Activated T-helper 17 cell treated with anti-CD3 and anti-CD28 coated beads, Interleukin-2, amount 50 U/mL, for 72 hours (primary cell): ENCODE measurements around the gene HSD17B2. TPM values are rescaled to one million over a fixed set of nuclear protein-coding genes. Genes with fewer than 3 reads are reported as not detected.

ENCODE experiments used
- ATAC-seq: fragments of 150-1000 bp; cut with Tn5 transposase; replicated peaks from 2 replicates; pipeline ENCODE4 v1.10.0; 2021; ENCODE audit warnings: mild to moderate bottlenecking, moderate library complexity
- H3K27ac Mint-ChIP-seq: one replicate; pipeline ENCODE4 v1.8.0; 2022; ENCODE audit warnings: mixed read lengths
- H3K27me3 Mint-ChIP-seq: one replicate; pipeline ENCODE4 v1.8.0; 2022; ENCODE audit warnings: mixed read lengths
- H3K36me3 Mint-ChIP-seq: one replicate; pipeline ENCODE4 v1.8.0; 2022; ENCODE audit warnings: low read depth, mild to moderate bottlenecking, mixed read lengths
- H3K4me1 Mint-ChIP-seq: one replicate; pipeline ENCODE4 v1.8.0; 2022; ENCODE audit warnings: mixed read lengths
- H3K4me3 Mint-ChIP-seq: one replicate; pipeline ENCODE4 v1.8.0; 2022; ENCODE audit warnings: mild to moderate bottlenecking, mixed read lengths
- H3K9me3 Mint-ChIP-seq: one replicate; pipeline ENCODE4 v1.8.0; 2022; ENCODE audit warnings: mixed read lengths
- total RNA-seq, 2 donors: library from RNA; stranded (reverse); gene quantifications; one replicate each; pipeline ENCODE4 v1.2.3, GENCODE V29; 2022

HSD17B2 gene, protein sequence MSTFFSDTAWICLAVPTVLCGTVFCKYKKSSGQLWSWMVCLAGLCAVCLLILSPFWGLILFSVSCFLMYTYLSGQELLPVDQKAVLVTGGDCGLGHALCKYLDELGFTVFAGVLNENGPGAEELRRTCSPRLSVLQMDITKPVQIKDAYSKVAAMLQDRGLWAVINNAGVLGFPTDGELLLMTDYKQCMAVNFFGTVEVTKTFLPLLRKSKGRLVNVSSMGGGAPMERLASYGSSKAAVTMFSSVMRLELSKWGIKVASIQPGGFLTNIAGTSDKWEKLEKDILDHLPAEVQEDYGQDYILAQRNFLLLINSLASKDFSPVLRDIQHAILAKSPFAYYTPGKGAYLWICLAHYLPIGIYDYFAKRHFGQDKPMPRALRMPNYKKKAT
- total RNA-seq: not detected

GRCh38 chr16:82034981-82035612, at the start of gene HSD17B2:
TSS of gene HSD17B2 (plus strand) at chr16:82035253. CDS start at chr16:82035425, 172 bp downstream.
- H3K27me3 Mint-ChIP-seq: peaks cover 28% of the 10 kb centered on the region
- ATAC-seq: no peak
- H3K27ac Mint-ChIP-seq: no peak within 1 kb of the TSS
- H3K4me1 Mint-ChIP-seq: no peaks in the 10 kb centered on the region
- H3K9me3 Mint-ChIP-seq: no peaks in the 10 kb centered on the region
- H3K36me3 Mint-ChIP-seq: no peaks in the 10 kb centered on the region
- H3K4me3 Mint-ChIP-seq: no peak within 1 kb of the TSS

DNA sequence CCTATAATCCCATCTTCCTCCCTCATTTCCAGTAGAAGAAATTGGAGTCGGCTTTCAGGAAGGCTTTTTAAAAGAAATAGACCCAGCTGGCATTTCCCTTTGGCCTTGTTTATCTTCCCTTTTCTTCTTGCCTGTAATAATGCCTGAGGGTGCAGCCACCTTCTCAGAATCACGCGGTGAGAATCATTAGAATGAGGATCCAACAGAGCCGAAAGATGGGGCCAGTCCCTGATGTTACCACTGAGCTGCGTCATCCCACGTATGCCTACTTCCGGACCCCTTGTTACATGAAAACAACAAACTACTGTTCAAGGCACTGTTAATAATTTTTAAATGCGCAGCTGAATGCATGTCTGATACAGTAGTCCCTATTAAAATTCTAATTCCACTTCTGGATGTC, 47.9 kb upstream of the HSD17B2 start:
- no peaks in the 10 kb centered on the region for H3K4me1 Mint-ChIP-seq
- H3K27me3 Mint-ChIP-seq: peaks cover 4% of the 10 kb centered on the region
- H3K9me3 Mint-ChIP-seq: no peaks in the 10 kb centered on the region
- H3K36me3 Mint-ChIP-seq: no peaks in the 10 kb centered on the region
- H3K4me3 Mint-ChIP-seq: no peak overlapping the region
- ATAC-seq: no peak
- H3K27ac Mint-ChIP-seq: no peak overlapping the region

DNA sequence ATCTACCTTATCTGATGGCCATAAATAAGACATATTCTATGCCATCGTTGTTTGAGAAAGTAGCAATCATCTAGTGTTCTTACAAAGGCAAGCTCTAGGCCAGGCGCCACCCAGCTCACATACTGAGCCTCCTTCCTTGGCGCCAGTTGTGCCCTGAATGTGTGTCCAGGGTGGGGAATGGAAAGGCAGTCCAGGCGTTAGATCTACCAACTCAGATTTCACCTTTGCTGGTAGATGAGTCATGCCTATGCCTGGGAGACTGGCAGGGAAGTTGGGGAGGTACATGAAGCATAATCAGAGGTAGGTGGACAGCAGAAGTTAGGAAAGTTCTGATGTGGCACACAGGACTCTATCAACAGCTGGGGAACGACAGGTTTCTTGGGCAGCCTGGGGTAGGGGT, 47.3 kb upstream of the HSD17B2 start:
- no peak overlapping the region for H3K4me3 Mint-ChIP-seq
- H3K36me3 Mint-ChIP-seq: no peaks in the 10 kb centered on the region
- H3K4me1 Mint-ChIP-seq: no peaks in the 10 kb centered on the region
- H3K27me3 Mint-ChIP-seq: peaks cover 4% of the 10 kb centered on the region
- no peak for ATAC-seq
- H3K27ac Mint-ChIP-seq: no peak overlapping the region
- no peaks in the 10 kb centered on the region for H3K9me3 Mint-ChIP-seq

DNA sequence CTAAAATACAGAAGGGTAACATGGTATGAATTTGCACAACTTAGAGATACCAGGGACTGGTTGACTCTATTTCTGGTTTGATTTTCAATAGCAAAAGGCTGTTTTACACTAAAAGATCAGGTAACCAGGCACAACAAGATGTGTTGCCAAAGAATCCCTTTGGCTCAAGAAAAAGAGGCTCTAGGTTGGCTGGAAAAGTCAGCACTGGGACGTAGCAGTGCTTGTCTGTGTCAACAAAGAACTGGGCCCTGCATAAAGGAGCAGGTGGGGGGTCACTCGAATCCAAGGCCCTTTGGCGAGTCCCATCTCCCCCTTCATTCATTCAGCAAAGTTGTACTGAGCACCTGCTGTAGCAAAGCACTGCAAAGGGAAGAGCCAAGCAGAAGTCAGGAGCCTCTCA, 42.2 kb upstream of the HSD17B2 start:
- no peak for ATAC-seq
- Mint-ChIP-seq H3K27me3 (no peaks in the 10 kb centered on the region), H3K4me1 (no peaks in the 10 kb centered on the region), H3K27ac (no peak overlapping the region), H3K9me3 (no peaks in the 10 kb centered on the region), H3K4me3 (no peak overlapping the region), H3K36me3 (no peaks in the 10 kb centered on the region)

- no peaks in the 10 kb centered on the region for H3K4me1 Mint-ChIP-seq
- no peak overlapping the region for H3K4me3 Mint-ChIP-seq
- peaks cover 10% of the 10 kb centered on the region for H3K36me3 Mint-ChIP-seq
- ATAC-seq: no peak
- H3K9me3 Mint-ChIP-seq: no peaks in the 10 kb centered on the region
- no peaks in the 10 kb centered on the region for H3K27me3 Mint-ChIP-seq
- H3K27ac Mint-ChIP-seq: no peak overlapping the region
Measured at GRCh38 chr16:81994485-81994884, 40.6 kb upstream of the HSD17B2 start.

DNA sequence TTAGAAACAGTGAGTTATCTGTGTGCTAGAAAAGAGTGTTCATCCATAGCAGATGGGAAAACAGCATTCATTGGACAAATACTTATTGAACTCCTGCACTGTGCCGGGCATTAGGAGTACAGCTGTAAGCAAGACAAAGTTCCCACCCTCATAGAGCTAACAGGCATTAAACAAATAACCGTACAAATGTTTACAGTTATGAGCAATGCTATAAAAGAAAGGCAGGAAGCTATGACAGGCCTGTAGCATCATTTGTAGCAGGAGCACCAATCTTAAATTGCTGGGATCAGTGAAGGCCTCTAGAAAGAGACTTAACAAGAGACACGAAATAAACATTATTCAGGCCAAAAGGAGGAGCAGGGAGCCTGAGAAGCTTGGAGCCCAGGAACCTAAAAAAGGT, 39.4 kb upstream of the HSD17B2 start:
- H3K9me3 Mint-ChIP-seq: no peaks in the 10 kb centered on the region

DNA sequence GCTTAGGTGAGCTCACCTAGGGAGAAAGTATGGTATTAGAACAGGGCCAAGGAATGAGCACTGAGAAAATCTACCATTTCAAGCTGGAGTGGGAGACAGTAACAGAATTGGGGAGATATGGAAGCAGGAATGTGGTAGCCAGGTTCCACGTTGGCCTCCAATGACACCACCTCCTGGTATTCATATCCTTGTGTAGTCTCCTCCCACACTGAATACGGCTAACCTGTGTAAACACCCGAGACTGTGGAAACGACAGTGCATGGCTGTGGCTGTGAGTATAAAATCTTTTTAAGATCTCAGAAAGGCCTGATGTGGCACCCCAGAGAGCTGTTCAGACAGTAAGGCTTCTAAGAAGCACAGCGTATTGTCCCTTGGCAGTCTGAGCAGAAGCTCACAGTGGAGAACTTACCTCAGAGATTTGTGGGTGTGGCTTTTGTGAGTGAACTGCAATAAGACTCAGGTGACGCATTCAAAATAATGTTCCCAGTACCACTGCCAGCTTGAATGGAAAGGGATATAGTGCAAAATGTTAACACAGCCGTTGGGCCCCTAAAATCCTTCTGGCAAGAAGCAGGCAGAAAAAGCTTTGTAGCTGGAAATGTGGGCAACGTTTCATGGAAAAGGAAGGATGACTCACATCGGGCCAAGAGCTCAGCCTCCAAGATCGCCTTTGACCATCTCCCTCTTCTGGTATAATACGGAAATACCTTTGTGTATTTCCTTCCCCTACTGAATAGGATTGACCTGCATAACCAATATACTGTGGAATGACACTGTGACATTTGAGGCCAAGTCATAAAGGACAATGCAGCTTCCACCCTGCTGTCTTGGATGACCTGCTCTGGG, 38.2 kb upstream of the HSD17B2 start:
- Mint-ChIP-seq H3K27me3 (no peaks in the 10 kb centered on the region), H3K4me3 (no peak overlapping the region), H3K4me1 (no peaks in the 10 kb centered on the region), H3K9me3 (no peaks in the 10 kb centered on the region), H3K27ac (no peak overlapping the region), H3K36me3 (peaks cover 21% of the 10 kb centered on the region)
- ATAC-seq: no peak

More for the DNA sequence above, 39.4 kb upstream of the HSD17B2 start:
- no peaks in the 10 kb centered on the region for H3K27me3 Mint-ChIP-seq
- ATAC-seq: no peak
- no peak overlapping the region for H3K4me3 Mint-ChIP-seq
- peak overlapping the region; percentile 11 for H3K27ac Mint-ChIP-seq
- H3K4me1 Mint-ChIP-seq: no peaks in the 10 kb centered on the region
- H3K36me3 Mint-ChIP-seq: peaks cover 15% of the 10 kb centered on the region

DNA sequence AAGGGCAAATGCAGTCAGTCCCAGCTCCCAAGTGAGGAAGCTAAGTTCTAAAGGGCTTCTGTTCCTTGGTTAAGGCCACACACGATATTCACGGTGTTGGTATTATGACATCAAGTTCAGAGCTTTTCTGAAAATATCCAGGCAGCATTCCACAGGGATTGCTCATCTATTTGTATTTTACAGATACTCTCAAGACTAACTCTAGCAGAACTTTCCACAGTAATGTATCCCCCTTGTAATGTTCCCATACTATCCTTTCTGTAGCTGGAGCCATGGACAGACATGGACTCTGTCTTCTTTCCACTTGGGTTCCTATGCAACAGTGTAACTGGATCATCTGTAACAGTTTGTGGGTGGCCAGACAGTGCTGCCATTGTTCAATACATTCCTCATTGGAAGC, 37.3 kb upstream of the HSD17B2 start:
- Mint-ChIP-seq H3K4me1 (no peaks in the 10 kb centered on the region), H3K27me3 (no peaks in the 10 kb centered on the region), H3K4me3 (no peak overlapping the region), H3K27ac (no peak overlapping the region), H3K36me3 (peaks cover 21% of the 10 kb centered on the region), H3K9me3 (no peaks in the 10 kb centered on the region)
- ATAC-seq: no peak

- Mint-ChIP-seq H3K36me3 (peaks cover 50% of the 10 kb centered on the region), H3K4me3 (no peak overlapping the region), H3K27me3 (no peaks in the 10 kb centered on the region), H3K4me1 (peaks cover 4% of the 10 kb centered on the region), H3K27ac (no peak overlapping the region), H3K9me3 (no peaks in the 10 kb centered on the region)
- no peak for ATAC-seq
Measured at GRCh38 chr16:82002831-82003230, 32.2 kb upstream of the HSD17B2 start.

- Mint-ChIP-seq H3K27ac (no peak overlapping the region), H3K36me3 (peaks cover 55% of the 10 kb centered on the region), H3K27me3 (no peaks in the 10 kb centered on the region), H3K4me1 (peaks cover 12% of the 10 kb centered on the region), H3K9me3 (peaks cover 6% of the 10 kb centered on the region), H3K4me3 (no peak overlapping the region)
- ATAC-seq: no peak
Measured at GRCh38 chr16:82004601-82005000, 30.5 kb upstream of the HSD17B2 start.

- H3K36me3 Mint-ChIP-seq: peaks cover 52% of the 10 kb centered on the region
- H3K27ac Mint-ChIP-seq: no peak overlapping the region
- peaks cover 17% of the 10 kb centered on the region for H3K4me1 Mint-ChIP-seq
- no peak overlapping the region for H3K4me3 Mint-ChIP-seq
- H3K27me3 Mint-ChIP-seq: no peaks in the 10 kb centered on the region
- no peak for ATAC-seq
- peaks cover 6% of the 10 kb centered on the region for H3K9me3 Mint-ChIP-seq
Measured at GRCh38 chr16:82005027-82005830, 29.8 kb upstream of the HSD17B2 start.

- ATAC-seq: no peak
- peak overlapping the region; percentile 29 for H3K27ac Mint-ChIP-seq
- H3K27me3 Mint-ChIP-seq: no peaks in the 10 kb centered on the region
- H3K4me3 Mint-ChIP-seq: no peak overlapping the region
- H3K36me3 Mint-ChIP-seq: peaks cover 48% of the 10 kb centered on the region
- H3K9me3 Mint-ChIP-seq: peaks cover 6% of the 10 kb centered on the region
- peaks cover 23% of the 10 kb centered on the region for H3K4me1 Mint-ChIP-seq
Measured at GRCh38 chr16:82006036-82006435, 29.0 kb upstream of the HSD17B2 start.

GRCh38 chr16:82007189-82007588, 27.9 kb upstream of the HSD17B2 start:
- Mint-ChIP-seq H3K4me3 (no peak overlapping the region), H3K27me3 (no peaks in the 10 kb centered on the region), H3K9me3 (peaks cover 10% of the 10 kb centered on the region), H3K36me3 (peaks cover 46% of the 10 kb centered on the region), H3K4me1 (peaks cover 29% of the 10 kb centered on the region), H3K27ac (no peak overlapping the region)
- ATAC-seq: no peak
